MM.1S (cell line): Measurements from ENCODE around the gene ADIPOR2.

Experiments used
- EZH2phosphoT487 ChIP-seq: fragments of 300-600 bp; sonication (generic); IDR thresholded peaks from 2 replicates; pipeline ENCODE4 v1.6.1; 2018; ENCODE audit warnings: antibody characterized with exemption, low read length
- TF ChIP-seq, protein P1 (sequence below): fragments of 300-600 bp; sonication (generic); IDR thresholded peaks from 2 replicates; pipeline ENCODE4 v1.5.1; 2016; ENCODE audit warnings: antibody characterized with exemption, low read length, mixed read lengths

DNA sequence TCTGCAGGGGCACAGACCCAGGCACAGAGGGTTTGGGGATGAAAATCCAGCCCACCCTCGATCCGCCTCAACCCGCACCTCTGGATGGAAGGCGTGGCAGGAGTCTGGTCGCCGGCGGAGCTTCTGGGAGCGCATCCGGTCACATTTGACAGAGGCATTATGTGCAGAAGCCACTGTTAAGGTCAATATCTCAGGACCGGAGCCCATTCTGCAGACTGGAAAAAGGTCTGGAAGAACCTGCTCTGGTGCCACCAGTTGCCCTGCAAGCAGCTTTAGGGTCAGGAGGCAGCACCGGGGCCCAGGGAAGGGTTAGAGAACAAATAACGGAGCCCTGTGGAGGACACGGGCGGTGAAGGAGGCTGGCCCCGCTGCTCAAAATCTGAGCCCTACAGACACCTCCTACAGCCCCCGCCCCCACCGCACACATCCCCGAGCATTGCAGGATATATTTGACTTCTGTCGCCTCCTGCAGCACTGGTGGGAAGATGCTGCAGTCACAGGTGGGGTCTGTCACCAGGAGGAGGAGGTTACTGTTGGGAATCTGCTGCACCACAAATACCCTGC is 104.4 kb downstream of the ADIPOR2 start:
- TF ChIP-seq, protein P1, sequence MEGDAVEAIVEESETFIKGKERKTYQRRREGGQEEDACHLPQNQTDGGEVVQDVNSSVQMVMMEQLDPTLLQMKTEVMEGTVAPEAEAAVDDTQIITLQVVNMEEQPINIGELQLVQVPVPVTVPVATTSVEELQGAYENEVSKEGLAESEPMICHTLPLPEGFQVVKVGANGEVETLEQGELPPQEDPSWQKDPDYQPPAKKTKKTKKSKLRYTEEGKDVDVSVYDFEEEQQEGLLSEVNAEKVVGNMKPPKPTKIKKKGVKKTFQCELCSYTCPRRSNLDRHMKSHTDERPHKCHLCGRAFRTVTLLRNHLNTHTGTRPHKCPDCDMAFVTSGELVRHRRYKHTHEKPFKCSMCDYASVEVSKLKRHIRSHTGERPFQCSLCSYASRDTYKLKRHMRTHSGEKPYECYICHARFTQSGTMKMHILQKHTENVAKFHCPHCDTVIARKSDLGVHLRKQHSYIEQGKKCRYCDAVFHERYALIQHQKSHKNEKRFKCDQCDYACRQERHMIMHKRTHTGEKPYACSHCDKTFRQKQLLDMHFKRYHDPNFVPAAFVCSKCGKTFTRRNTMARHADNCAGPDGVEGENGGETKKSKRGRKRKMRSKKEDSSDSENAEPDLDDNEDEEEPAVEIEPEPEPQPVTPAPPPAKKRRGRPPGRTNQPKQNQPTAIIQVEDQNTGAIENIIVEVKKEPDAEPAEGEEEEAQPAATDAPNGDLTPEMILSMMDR: no peak
- no peak for TF ChIP-seq EZH2phosphoT487
